Caco-2 (cell line): ENCODE measurements around the gene HDAC4. TPM values are rescaled to one million over a fixed set of nuclear protein-coding genes. Genes with fewer than 3 reads are reported as not detected.

ENCODE experiments used
- BruUV-seq: library from RNA; stranded (reverse); fragments of 400-500 nt; replicated peaks from 2 replicates; lab custom pipeline; 2021; lab: Mats Ljungman, UMichigan
- CTCF ChIA-PET: fragments of 300-600 bp; sonication (Branson Sonifier 250); formaldehyde crosslinking; loops from one replicate; lab custom pipeline; 2022; ENCODE audit warnings: antibody characterized with exemption; lab: Charles Lee
- POLR2A ChIA-PET: fragments of 300-600 bp; sonication (Branson Sonifier 250); formaldehyde crosslinking; loops from one replicate; lab custom pipeline; 2022; ENCODE audit warnings: antibody characterized with exemption; lab: Charles Lee
- DNase-seq, 2 experiments: peaks; one replicate each; pipeline versions ENCODE4 v3.0.0 to v3.0.0-alpha.2; 2020 to 2022
- H3K27me3 ChIP-seq: replicated peaks from 2 replicates; pipeline ENCODE4 v1.6.0; 2011; ENCODE audit warnings: low read length; ENCODE audit not compliant: control insufficient read depth, insufficient read depth
- H3K36me3 ChIP-seq: 2 replicates; pipeline ENCODE4 v1.5.1; 2011; ENCODE audit warnings: low read length; ENCODE audit not compliant: control insufficient read depth, insufficient read depth
- H3K4me1 ChIP-seq: fragments of 250-450 bp; sonication (Bioruptor Pico); 2 replicates; pipeline ENCODE4 v1.5.1; 2020; ENCODE audit warnings: mild to moderate bottlenecking
- H3K4me3 ChIP-seq: 2 replicates; pipeline ENCODE4 v1.5.1; 2011; ENCODE audit warnings: low read depth, mild to moderate bottlenecking, control low read depth, low read length
- H3K9me3 ChIP-seq: fragments of 250-450 bp; sonication (Bioruptor Pico); 2 replicates; pipeline ENCODE4 v1.5.1; 2020; ENCODE audit warnings: mild to moderate bottlenecking, moderate library complexity
- H3K27ac Mint-ChIP-seq: one replicate; pipeline ENCODE4 v1.8.0; 2022; ENCODE audit warnings: mixed read lengths; ENCODE audit not compliant: unreplicated experiment
- H3K27me3 Mint-ChIP-seq: one replicate; pipeline ENCODE4 v1.8.0; 2022; ENCODE audit warnings: mixed read lengths; ENCODE audit not compliant: insufficient read depth, unreplicated experiment
- H3K36me3 Mint-ChIP-seq: one replicate; pipeline ENCODE4 v1.8.0; 2022; ENCODE audit warnings: mild to moderate bottlenecking, mixed read lengths; ENCODE audit not compliant: insufficient read depth, unreplicated experiment
- H3K4me1 Mint-ChIP-seq: one replicate; pipeline ENCODE4 v1.8.0; 2022; ENCODE audit warnings: low read depth, mixed read lengths; ENCODE audit not compliant: unreplicated experiment
- H3K4me3 Mint-ChIP-seq: one replicate; pipeline ENCODE4 v1.8.0; 2022; ENCODE audit warnings: mild to moderate bottlenecking, moderate library complexity, mixed read lengths; ENCODE audit not compliant: unreplicated experiment
- H3K9me3 Mint-ChIP-seq: one replicate; pipeline ENCODE4 v1.8.0; 2022; ENCODE audit warnings: mixed read lengths; ENCODE audit not compliant: unreplicated experiment
- CTCF ChIP-seq, 2 experiments: fragments of 200-600 bp in 1 of 2; IDR thresholded peaks; 1 replicate in 1 of 2; 2 replicates in 1 of 2; pipeline versions ENCODE4 v1.5.1 to v1.8.0; 2011 to 2022; ENCODE audit warnings: antibody characterized with exemption in 1 of 2, control low read depth in 1 of 2, inconsistent platforms in 1 of 2, low read depth in 1 of 2, low read length in 1 of 2, mild to moderate bottlenecking in 1 of 2, moderate library complexity in 1 of 2; ENCODE audit not compliant: insufficient read depth in 1 of 2, severe bottlenecking in 1 of 2, unreplicated experiment in 1 of 2
- intact Hi-C: fragments of 100-400 bp; cut with micrococcal nuclease; formaldehyde crosslinking; loops from one replicate; pipeline ENCODE4 v1.10.0; 2022; ENCODE audit not compliant: unreplicated experiment
- total RNA-seq: library from RNA; stranded (reverse); gene quantifications from 2 replicates; pipeline ENCODE4 v1.2.3, GENCODE V29; 2022

Gene HDAC4
- total RNA-seq, 1 experiment from 2014 or later = 15.5 TPM

- no TSS peak for BruUV-seq
- no peak for TF ChIP-seq CTCF (IDR thresholded peaks at IDR 0.05; ENCODE audit: insufficient read depth in 1 of 2, low read depth in 1 of 2, low read length in 1 of 2, severe bottlenecking in 1 of 2, unreplicated experiment in 1 of 2)
- no peak overlapping the region for H3K27ac Mint-ChIP-seq
These were observed 210.5 kb downstream of the HDAC4 start for GRCh38 chr2:239190361-239190760.

GRCh38 chr2:239189711-239190131, 211.1 kb downstream of the HDAC4 start:
- no peak overlapping the region for H3K4me3 Mint-ChIP-seq
- Histone ChIP-seq H3K27me3 (no peaks in the 10 kb centered on the region), H3K4me1 (no peaks in the 10 kb centered on the region), H3K9me3 (no peaks in the 10 kb centered on the region), H3K36me3 (no peaks in the 10 kb centered on the region), H3K4me3 (no peak overlapping the region)
- H3K9me3 Mint-ChIP-seq = no peaks in the 10 kb centered on the region
- H3K27me3 Mint-ChIP-seq = no peaks in the 10 kb centered on the region
- H3K36me3 Mint-ChIP-seq = no peaks in the 10 kb centered on the region
- no peak overlapping the region for H3K27ac Mint-ChIP-seq
- no peak for TF ChIP-seq CTCF (IDR thresholded peaks at IDR 0.05; ENCODE audit: insufficient read depth in 1 of 2, low read depth in 1 of 2, low read length in 1 of 2, severe bottlenecking in 1 of 2, unreplicated experiment in 1 of 2)
- no TSS peak for BruUV-seq
- ChIA-PET CTCF (no interaction called here), POLR2A (no interaction called here)
- H3K4me1 Mint-ChIP-seq = no peaks in the 10 kb centered on the region
- intact Hi-C loops = no loop called here
- DNase-seq = no peak

More at GRCh38 chr2:239190361-239190760, 210.5 kb downstream of the HDAC4 start:
- Histone ChIP-seq H3K4me3 (no peak overlapping the region), H3K9me3 (no peaks in the 10 kb centered on the region), H3K36me3 (no peaks in the 10 kb centered on the region), H3K27me3 (no peaks in the 10 kb centered on the region), H3K4me1 (no peaks in the 10 kb centered on the region)
- ChIA-PET POLR2A (no interaction called here), CTCF (no interaction called here)
- Mint-ChIP-seq H3K36me3 (no peaks in the 10 kb centered on the region), H3K9me3 (no peaks in the 10 kb centered on the region), H3K4me3 (no peak overlapping the region), H3K27me3 (no peaks in the 10 kb centered on the region), H3K4me1 (no peaks in the 10 kb centered on the region)
- no peak for DNase-seq
- intact Hi-C loops = no loop called here

DNA sequence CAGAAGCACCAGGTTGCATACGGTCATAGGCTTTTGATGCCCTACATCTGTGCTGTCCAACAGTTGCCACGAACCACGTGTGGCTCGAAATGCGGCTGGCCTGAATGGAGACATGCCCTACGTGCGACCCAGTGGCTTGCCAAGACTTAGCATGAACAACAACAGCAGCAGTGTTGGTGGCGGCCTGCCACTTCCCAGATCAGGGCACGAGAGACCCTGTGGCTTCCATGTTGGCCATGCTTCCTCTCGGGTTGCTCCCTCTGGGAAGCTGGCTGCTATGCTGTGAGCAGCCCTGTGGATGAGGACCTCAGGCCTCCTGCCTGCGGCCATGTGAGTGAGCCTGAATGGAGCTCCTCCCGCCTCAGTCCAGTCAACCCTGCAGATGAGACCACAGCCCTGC, 212.3 kb downstream of the HDAC4 start:
- Mint-ChIP-seq H3K4me3 (no peak overlapping the region), H3K36me3 (no peaks in the 10 kb centered on the region), H3K9me3 (no peaks in the 10 kb centered on the region), H3K27me3 (no peaks in the 10 kb centered on the region), H3K4me1 (no peaks in the 10 kb centered on the region), H3K27ac (no peak overlapping the region)
- no peak for DNase-seq
- H3K9me3 ChIP-seq = no peaks in the 10 kb centered on the region
- no peaks in the 10 kb centered on the region for H3K36me3 ChIP-seq
- intact Hi-C loops = no loop called here
- CTCF ChIA-PET = no interaction called here
- H3K4me1 ChIP-seq = no peaks in the 10 kb centered on the region
- H3K4me3 ChIP-seq = no peak overlapping the region
- no TSS peak for BruUV-seq
- POLR2A ChIA-PET = no interaction called here
- H3K27me3 ChIP-seq = no peaks in the 10 kb centered on the region
- no peak for TF ChIP-seq CTCF (IDR thresholded peaks at IDR 0.05; ENCODE audit: insufficient read depth in 1 of 2, low read depth in 1 of 2, low read length in 1 of 2, severe bottlenecking in 1 of 2, unreplicated experiment in 1 of 2)
